HG03045 (cell line): ENCODE measurements around the gene F8.
"Not testable (repeated sequence)": the region's sequence is repeated elsewhere in the genome, so short reads cannot be mapped to it uniquely, and the experiment has no call there.

Source experiments
- ATAC-seq: cut with Tn5 transposase; IDR thresholded peaks from one replicate; pipeline ENCODE4 v1.9.1; 2021; ENCODE audit warnings: mild to moderate bottlenecking, moderate library complexity; ENCODE audit not compliant: unreplicated experiment

The F8 gene

DNA sequence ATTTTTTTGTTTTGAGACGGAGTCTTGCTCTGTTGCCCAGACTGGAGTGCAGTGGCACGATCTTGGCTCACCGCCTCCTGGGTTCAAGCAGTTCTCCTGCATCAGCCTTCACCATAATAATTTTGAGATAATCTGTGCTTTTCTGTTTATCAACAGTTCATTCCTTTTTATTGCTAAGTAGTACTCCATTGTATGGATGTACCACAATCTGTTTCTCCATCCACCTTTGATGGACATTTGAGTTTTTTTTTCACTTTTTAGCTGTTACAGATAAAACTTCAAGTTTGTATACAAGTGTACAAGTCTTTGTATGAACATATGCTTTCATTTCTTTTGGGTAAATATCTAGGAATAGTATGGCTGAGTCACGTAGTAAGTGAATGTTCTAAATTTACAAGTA is 13.2 kb upstream of the F8 start:
- no peak for ATAC-seq

DNA sequence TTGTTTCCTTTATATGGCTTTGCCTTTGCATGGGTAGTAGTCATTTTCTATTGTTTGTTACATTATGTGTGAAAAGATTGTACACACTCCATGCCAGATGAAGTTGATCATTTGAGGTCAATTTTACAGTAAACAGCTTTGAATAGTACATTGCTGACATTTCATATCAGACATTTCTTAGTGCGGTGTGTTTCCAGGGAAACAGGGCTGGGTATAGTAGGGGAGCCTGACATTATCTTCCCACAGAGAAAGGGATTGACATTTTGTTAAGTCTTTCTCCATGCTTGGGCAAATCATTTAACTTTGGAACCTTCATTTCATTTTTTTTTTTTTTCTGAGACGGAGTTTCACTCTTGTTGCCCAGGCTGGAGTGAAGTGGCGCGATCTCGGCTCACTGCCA is 9.1 kb upstream of the F8 start:
- ATAC-seq, result no peak

DNA sequence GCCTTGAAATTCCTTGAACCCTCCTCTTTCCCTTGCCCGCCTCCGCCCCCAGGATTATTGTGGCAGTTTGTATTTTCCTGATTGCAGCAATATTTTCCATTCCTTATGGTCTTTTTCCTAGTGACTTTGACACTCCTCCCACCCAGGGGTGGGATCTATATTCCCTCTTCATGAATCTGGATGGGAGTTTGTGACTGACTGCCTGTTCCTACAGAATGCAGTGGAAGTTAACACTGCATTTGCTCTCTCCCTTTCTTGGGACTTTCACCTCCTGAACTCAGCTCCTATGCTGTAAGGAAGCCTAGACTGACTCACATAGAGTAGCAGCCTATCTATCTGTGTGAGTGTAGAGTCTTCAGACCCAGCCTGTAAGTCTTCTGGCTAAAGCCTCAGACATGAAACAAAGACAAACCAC is 6.4 kb upstream of the F8 start:
- no peak for ATAC-seq

DNA sequence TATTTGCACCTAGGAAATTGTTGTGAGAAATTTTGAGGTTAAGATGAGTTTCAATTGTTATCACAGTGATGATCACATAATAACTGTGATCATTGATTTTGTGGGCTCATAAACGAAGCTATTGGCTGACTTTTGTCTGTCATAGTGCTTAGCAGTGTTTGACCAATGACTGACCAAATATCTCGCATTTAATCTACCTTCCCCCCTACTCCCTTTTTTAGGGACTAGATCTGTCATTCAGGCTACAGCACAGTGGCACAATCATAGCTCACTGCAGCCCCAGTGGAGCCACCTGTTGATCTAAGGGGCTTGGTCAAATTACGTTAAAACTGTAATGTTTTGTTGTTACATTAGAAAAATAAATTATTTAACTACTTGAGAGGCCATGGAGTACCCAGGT is 5.6 kb upstream of the F8 start:
- ATAC-seq, result no peak

DNA sequence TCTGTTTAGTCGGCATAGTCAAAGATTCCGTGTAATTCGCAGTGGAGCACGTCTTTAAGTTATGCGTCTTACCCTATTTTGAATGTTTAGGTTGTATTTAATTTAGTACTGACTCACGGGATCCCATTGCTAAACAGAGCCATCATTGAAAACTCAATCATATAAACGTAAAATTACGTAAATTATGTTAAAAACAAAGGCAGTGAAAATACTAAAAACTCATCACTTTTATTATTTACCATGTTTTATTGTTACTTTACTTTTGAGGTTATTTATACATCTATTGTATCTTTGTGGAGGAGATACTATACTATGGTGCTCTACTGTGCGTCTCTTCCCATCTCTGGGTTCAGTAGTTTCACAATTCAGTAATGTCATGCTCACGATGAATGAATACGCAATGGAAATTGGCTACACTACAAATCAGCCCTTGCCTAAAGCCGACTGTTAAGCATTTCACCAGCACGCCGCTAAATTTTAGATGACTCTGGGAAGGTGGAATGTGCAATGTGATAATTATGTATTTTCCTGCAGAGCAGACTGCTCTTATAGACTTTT is 5.1 kb upstream of the F8 start:
- ATAC-seq, result no peak

DNA sequence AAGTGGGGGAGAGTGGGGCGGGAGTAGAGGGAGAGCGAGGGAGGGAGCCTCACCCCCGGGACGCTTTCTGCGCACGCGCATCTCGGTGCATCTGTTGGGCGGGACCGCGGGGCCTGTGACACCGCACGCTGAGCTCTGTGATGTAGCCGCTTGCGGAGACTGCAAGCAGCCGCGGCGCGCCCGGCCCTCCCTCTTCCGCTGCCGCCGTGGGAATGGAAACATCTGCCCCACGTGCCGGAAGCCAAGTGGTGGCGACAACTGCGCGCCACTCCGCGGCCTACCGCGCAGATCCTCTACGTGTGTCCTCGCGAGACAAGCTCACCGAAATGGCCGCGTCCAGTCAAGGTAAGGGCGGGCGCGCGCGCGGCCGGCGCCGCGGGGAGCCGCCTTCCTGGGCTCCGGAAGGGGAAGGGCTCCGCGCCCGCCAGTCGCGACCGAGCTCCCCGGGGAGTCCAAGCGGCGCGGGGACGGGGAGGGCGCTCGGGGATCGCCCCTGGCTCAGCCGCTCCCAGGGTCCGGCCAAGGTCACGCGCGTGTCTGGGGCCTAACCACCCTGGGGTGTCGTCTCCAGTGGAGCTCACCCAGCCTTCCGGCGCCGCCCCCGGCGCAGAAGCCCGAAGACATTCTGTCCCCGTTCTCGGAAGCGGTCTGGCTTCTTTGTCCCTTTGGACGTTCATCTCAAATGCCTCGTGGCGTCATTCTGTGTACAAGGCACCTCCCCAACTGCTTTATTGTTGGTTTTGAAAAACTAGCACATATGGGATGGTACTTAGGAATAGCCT is 4.4 kb upstream of the F8 start, which contains the start of gene FUNDC2:
TSS of gene FUNDC2 (plus strand) at position 118 of the 782 bp plus-strand sequence. CDS start at position 213, 95 bp downstream.
- ATAC-seq, result peak; percentile 92

DNA sequence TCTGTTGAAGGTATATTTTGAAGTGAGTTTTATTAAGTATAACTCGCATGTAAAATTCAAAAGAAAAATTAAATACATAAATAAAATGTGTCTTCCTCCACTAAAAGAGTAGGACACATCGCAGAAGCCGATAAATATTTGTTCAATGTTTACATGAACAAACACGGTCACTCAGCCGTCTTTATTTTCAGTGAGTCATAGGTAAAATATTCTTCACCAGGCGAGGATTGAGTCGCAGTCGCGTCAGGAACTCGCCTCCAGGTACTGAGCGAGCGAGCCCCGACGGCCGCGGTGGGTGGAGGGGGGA is 3.9 kb upstream of the F8 start:
- ATAC-seq, result no peak

DNA sequence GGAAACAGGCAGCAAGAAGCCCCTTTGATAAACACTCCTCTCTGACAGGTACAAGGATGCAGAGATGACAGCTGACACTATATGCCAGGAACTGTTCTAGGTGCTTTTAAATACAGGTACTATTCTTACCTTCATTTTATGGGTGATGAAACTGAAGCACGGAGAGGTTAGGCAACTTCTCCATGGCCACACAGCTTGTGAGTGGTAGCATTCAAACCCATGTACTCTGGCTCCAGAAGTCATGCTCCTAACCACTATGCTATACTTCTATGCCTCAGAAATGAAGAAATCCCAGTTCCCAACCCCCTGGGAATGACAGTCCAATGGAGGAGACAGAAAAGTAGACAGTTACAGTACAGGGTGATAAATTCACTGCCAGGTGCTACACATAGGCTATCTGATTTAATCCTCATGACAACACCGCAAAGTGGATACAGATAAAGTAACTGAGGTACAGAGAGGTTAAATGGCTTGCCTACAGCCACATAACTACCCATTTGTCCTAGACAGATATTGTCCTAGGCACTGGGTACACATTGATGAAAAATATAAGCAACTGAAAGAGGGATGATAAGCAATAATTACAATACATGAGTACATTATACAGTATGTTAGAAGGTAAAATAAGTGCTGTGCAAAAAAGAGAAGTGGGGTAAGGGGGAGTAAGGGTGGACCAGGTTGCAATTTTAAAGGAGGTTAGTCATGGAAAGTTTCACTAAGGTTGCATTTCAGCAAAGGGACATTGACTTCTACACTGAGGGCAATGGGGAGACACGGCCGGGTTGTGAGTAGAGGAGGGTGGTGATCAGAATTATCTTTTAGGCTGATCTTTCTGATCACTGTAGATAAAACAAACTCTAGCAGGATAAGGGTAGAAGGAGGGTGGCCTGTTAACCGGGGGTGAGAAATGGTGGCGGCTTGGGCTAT is 1.6 kb upstream of the F8 start:
- no peak for ATAC-seq

DNA sequence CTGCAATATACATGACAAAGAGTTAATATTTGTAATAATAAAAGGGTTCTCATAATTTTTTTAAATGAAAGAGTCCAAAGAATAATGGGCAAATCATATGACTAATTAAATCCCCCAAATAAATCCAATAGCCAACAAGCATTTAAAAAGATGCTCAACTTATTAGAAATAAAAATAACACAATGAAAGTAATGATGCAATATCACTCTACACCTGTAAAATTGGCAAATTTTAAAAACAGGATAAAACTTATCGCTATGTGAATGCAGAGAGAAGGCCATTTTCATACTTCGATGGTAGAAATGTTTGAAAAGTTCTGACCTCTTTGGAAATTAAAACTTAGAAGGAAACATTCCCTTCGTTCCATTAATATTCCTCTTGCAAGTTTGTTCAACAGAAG is 1.9 kb downstream of the F8 start:
- ATAC-seq, result no peak

DNA sequence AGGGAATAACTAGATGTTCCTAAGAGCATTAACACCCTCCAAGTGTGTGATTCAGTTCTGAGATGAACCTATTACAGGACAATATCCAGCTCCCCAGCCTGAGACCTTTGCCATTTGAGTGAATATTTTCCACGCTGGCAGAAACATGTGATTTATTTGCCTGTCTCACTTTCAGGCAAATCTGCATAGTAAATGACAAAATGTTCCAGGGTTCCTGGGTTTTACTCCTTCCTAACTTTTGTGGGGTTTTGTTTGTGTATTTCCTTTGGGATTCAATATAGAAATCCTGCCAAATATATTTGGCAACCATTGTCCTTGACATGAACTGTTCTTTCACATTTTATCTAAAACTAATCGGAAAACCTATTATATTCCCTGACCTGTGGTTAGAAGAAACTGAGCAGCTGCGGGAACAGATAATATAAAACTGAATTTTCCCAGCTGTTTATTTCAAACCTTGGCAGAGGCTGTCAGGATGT is 12.5 kb downstream of the F8 start:
- no peak for ATAC-seq

DNA sequence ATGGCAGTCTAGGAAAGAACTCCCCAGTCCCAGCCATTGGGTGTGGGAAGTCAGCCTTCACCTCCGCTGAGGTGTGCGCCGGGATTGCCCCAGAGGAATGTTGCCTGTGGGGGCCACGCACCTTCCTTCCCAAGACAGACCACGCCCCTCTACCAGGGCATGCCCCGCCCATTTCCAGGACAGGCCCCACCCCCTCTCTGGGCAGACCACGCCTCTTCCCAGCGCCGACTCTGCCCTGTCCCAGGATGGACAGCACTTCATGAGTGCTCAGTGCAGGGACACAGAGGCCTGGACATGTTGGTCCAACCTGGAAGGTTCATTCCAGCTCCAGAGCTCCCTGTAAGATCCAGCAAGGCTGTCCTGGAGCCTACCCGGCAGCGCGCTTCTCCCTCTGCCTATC is 13.9 kb downstream of the F8 start:
- ATAC-seq, result not testable (repeated sequence)

DNA sequence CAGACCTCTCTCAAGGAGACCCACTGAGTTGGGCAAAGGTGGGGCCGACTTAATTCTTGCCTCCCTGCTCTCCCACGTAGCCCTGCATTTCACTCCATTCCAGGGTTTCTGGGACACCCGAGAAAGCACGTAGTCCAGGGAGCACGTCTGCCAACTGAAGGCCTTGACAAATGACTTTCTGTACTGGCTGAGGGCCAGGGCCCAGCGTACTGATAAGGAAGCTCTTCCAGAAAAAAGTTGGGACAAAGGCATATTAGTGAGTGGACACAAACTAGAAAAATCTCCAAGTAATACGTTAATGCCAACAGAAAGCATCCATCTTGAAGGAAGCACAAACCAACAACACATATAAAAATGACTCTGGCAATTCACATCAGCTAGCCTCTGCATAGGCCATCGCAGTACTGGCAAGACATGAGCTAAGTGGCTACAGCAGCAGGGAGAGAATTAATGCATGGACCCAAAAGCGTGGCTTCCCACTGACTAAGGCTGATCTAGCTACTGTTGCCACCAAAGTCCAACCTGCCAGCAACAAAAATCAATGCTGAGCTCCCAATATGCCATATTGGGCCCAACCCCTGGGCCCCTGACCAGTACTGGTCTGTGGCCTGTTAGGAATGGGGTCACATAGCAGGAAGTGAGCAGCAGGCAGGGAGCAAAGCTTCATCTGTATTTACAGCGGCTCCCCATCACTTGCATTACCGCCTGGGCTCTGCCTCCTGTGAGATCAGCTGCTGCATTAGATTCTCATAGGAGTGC is 15.4 kb downstream of the F8 start:
- ATAC-seq, result not testable (repeated sequence)

DNA sequence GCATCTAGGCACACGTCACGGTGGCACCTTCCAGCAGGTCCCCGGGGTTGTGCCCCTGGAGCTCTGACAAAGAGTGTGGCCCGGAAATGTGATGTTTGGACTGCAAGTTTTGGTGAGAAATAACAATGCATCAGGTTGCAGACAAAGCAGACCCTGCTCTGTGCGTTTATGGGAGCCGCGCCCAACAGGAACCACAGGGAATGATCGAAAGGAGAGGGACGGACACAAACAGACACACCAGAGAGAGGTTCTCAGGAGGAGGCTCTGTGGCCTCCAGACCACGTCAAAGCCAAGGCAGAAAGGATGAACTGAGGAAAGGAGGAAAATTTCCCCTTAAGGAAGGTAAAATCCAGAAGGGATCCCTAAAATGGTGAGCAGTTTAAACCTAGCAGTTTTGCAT is 16.1 kb downstream of the F8 start:
- not testable (repeated sequence) for ATAC-seq

DNA sequence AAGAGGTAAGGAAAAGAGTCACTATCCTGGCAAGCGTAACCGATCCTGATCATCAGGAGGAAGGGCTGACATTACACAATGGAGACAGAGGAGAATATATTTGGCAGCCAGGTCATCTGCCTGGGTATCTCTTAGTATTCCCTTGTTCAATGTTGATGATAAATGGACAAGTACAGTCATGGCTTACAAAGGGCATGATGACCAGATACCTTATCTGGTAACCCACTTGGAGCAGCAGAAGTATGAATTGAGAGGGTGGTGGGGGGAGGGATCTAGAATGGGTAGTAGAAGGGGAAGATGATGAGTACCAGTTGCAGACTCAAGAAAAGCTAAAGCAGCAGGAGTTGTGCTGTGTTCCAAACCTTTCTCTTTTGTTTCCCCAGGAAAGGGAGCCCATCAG is 17.3 kb downstream of the F8 start:
- no peak for ATAC-seq

DNA sequence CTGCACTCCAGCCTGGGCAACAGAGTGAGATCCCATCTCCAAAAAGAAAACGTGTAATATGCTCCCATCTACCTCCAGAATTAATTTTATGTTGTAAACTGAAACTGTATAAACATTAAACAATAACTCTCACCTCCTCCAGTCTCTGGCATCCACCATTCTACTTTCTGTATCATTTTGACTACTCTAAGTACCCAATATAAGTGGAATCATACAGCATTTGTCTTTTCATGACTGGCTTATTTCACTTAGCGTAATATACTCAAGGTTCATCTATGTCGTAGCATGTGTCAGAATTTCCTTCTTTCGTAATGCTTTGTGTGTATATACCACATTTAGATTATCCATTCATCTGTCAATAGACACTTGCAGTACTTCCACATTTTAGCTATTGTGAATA is 20.6 kb downstream of the F8 start:
- no peak for ATAC-seq

DNA sequence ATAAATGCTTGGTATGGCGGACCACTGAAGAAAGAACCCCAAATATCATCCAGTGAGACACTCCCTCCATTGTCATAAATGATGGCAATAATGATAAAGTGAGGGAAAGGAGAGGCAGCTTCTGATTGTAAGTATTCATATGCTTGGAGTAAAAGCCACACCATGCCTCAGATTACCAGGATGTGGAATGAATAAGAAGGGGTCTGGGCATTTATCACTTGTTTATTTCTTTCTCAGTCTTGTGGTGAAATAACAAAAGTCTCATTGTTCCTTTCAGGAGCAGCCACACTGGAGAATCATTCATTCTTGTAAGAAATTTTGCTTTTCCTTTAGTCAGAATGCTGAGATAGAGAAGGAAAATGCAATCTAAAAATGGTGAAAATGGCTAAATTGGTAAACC is 21.7 kb downstream of the F8 start:
- ATAC-seq, result no peak

DNA sequence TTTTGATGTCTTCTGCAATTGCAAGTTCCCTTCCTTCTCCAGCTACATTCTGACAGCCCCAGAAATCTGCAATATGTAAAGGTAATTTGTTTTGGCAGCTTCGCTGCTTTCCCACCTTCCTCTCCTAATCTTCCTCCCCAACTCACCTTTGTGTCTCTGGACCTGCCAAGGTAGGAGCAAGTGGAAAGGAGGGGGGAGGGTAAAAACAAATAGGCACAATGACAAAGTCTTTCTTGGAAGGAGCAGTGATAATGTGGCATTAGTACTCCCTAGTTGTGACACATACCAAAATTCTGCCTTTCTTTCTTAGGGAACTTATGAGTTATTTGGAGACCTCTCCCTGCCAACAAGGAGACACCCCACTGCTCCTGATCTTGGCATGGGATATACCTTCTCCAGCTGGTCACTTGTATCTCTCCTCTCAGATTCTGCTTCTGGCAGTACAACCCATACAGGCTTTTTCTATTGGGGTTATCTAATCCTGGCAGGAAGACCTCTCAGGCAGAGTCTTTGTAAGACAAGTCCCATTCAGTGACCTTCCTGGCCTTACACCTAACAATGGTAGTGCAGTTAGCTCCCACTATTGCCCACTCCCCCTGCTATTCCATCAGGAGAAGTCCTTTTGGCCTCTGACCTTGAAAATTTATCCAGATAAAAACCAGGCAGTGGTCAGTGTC is 24.2 kb downstream of the F8 start:
- no peak for ATAC-seq

DNA sequence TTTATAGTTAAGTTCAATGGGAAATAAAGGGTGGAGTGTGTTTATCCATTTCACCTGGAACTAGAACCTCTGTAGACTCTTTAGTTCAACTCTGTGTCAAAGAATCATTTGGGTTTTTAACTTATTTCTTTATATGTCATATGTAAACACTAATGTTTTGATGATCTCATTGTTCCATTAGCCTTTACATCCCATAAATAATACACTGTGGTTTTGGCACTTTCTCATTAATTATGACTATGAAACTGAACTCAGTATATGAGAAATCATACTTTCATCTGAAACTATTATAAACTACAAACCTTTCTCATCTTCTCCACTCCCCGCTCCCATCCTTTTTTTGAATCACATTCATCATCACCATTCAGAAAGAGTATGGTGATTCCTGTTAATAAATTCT is 31.0 kb downstream of the F8 start:
- ATAC-seq, result no peak

DNA sequence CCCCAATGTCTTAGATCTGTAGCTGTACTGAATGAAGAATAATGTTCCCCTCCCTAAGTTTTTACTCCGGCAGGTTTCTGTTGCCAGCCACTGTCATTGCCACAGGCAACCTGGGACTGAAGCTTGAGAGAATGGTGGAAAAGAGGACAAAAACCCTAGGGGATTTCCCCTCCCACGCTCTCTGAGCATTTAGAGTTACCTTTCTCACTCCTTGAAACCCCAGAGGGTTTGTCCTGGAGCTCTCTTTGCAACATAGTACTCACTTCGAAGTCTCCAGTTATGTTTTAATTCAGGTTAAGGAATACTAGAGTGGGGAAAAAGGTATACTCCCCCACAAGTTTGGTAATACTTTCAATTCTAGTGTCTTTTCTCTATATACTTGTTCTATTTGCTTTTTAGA is 31.5 kb downstream of the F8 start:
- ATAC-seq, result no peak

DNA sequence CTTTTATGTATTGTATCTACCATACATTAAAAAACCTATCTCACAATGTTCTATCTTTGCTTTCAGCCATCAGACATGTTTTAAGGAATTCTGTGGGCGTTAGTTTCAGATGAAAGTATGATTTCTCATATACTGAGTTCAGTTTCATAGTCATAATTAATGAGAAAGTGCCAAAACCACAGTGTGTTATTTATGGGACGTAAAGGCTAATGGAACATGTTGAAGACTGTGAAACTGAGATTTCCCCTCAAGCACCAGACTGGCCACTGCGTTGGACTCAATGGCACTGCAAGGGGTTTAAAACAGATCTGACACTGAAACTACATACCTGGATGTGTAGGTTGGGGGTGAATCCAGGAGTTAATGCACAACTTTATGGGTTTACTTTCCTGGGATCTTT is 32.0 kb downstream of the F8 start:
- ATAC-seq, result no peak
